Measurements from ENCODE around the gene SLCO1C1. TPM values are rescaled to one million over a fixed set of nuclear protein-coding genes. Genes with fewer than 3 reads are reported as not detected.

SLCO1C1 gene
- total and polyA plus RNA-seq, 2 donors (not counting 1 experiment from before 2014, with no cell fraction given): not detected

DNA sequence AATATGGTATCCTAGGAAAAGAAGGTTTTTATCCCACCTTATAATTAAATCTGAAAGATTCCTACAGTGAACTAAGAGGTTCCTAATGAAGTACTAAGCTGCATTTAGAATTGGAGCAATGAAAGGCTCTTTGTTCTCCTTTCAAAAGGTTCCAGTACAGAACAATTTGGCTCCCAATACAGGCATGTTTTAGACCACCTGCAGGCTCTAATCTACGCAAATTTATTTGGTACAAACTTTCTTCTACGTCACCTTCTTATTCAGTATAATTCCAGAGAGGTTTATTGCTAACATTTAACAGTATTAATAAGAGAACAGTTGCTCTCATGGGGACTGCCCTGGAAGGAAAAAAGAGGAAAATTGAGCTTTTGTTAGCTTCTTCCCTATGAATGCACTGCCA, 37.6 kb upstream of the SLCO1C1 start:
- Histone ChIP-seq H3K4me2 (replicated peaks; ENCODE audit: low read depth, low read length, poor library complexity, severe bottlenecking) (no peak overlapping the region), H3K4me3 (ENCODE audit: control extremely low read depth in 1 of 5, extremely low read depth in 1 of 5, insufficient read depth in 1 of 5, low read depth in 2 of 5, low read length in 4 of 5) (no peak overlapping the region), H2AFZ (ENCODE audit: insufficient read depth, low read depth, low read length, poor library complexity, severe bottlenecking) (no peak overlapping the region), H3K79me2 (ENCODE audit: control insufficient read depth, insufficient read depth, low read length) (no peaks in the 10 kb centered on the region), H3K9ac (ENCODE audit: low read length) (no peak overlapping the region), H4K20me1 (ENCODE audit: control insufficient read depth, insufficient read depth, low read length, poor library complexity, severe bottlenecking) (no peaks in the 10 kb centered on the region), H3K4me1 (ENCODE audit: control insufficient read depth in 2 of 2, insufficient read depth in 2 of 2, low read length in 2 of 2) (no peaks in the 10 kb centered on the region), H3K9me3 (ENCODE audit: control extremely low read depth in 1 of 3, control insufficient read depth in 2 of 3, insufficient read depth in 1 of 3, low read length in 2 of 3) (peaks cover 1 to 6% (median 6%) of the 10 kb centered on the region in 3 donors), H3K27me3 (replicated peaks in 1 of 4; ENCODE audit: control extremely low read depth in 1 of 4, control insufficient read depth in 3 of 4, insufficient read depth in 4 of 4, low read length in 3 of 4) (no peaks in the 10 kb centered on the region), H3K36me3 (replicated peaks in 1 of 2; ENCODE audit: control extremely low read depth in 1 of 2, control insufficient read depth in 1 of 2, extremely low read depth in 1 of 2, insufficient read depth in 2 of 2, low read length in 1 of 2) (no peaks in the 10 kb centered on the region), H3K27ac (ENCODE audit: low read length in 2 of 2) (no peak overlapping the region)
- no peak for TF ChIP-seq EZH2 (IDR thresholded peaks at IDR 0.05; ENCODE audit: borderline replicate concordance, insufficient read depth, low read depth, low read length, poor library complexity, severe bottlenecking)
- TF ChIP-seq, protein P1, sequence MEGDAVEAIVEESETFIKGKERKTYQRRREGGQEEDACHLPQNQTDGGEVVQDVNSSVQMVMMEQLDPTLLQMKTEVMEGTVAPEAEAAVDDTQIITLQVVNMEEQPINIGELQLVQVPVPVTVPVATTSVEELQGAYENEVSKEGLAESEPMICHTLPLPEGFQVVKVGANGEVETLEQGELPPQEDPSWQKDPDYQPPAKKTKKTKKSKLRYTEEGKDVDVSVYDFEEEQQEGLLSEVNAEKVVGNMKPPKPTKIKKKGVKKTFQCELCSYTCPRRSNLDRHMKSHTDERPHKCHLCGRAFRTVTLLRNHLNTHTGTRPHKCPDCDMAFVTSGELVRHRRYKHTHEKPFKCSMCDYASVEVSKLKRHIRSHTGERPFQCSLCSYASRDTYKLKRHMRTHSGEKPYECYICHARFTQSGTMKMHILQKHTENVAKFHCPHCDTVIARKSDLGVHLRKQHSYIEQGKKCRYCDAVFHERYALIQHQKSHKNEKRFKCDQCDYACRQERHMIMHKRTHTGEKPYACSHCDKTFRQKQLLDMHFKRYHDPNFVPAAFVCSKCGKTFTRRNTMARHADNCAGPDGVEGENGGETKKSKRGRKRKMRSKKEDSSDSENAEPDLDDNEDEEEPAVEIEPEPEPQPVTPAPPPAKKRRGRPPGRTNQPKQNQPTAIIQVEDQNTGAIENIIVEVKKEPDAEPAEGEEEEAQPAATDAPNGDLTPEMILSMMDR (IDR thresholded peaks at IDR 0.05): no peak
- no CpG with 5 or more reads among the region's 2 CpGs for WGBS (ENCODE audit: insufficient coverage)
- ChIA-PET CTCF (no interaction called here), POLR2A (no interaction called here)
- H3K4me1 Mint-ChIP-seq: no peaks in the 10 kb centered on the region
- H3K27me3 Mint-ChIP-seq: no peaks in the 10 kb centered on the region
- intact Hi-C loops (cut with micrococcal nuclease): no loop called here
- no peak for ATAC-seq (ENCODE audit: low read depth)
- no peak overlapping the region for H3K4me3 Mint-ChIP-seq
- H3K27ac Mint-ChIP-seq: no peak overlapping the region
- DNase-seq: no peak
- H3K9me3 Mint-ChIP-seq (ENCODE audit: insufficient read depth): no peaks in the 10 kb centered on the region

DNA sequence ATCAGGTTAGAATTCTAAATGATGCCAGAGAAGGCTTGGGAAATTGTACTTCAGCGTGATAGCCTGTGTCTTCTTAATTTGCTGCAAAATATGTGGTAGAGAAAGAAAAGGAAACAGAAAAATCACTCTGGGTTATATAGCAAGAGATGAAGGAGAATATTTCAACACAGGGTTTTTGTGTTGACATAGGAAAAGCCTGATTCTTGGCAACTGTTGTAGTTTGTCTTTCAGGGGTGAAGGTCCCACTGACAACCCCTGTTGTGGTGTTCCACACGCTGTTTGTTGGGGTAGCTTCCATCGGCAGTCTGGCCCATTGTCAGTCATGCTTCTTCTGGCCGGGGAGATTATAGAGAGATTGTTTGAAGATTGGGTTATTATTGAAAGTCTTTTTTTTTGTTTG, 13.8 kb upstream of the SLCO1C1 start:
- H3K27me3 ChIP-seq (replicated peaks in 1 of 4; ENCODE audit: control extremely low read depth in 1 of 4, control insufficient read depth in 3 of 4, insufficient read depth in 4 of 4, low read length in 3 of 4): no peaks in the 10 kb centered on the region
- Mint-ChIP-seq H3K4me1 (no peaks in the 10 kb centered on the region), H3K9me3 (ENCODE audit: insufficient read depth) (peaks cover 4% of the 10 kb centered on the region), H3K4me3 (no peak overlapping the region), H3K27ac (no peak overlapping the region), H3K27me3 (no peaks in the 10 kb centered on the region)
- no peak overlapping the region for H2AFZ ChIP-seq (ENCODE audit: insufficient read depth, low read depth, low read length, poor library complexity, severe bottlenecking)
- H3K4me1 ChIP-seq (ENCODE audit: control insufficient read depth in 2 of 2, insufficient read depth in 2 of 2, low read length in 2 of 2): no peaks in the 10 kb centered on the region
- peaks cover 0 to 5% (median 2%) of the 10 kb centered on the region in 3 donors for H3K9me3 ChIP-seq (ENCODE audit: control extremely low read depth in 1 of 3, control insufficient read depth in 2 of 3, insufficient read depth in 1 of 3, low read length in 2 of 3)
- intact Hi-C loops (cut with micrococcal nuclease): no loop called here
- DNase-seq: no peak
- POLR2A ChIA-PET: no interaction called here
- H3K4me2 ChIP-seq (replicated peaks; ENCODE audit: low read depth, low read length, poor library complexity, severe bottlenecking): no peak overlapping the region
- H3K27ac ChIP-seq (ENCODE audit: low read length in 2 of 2): no peak overlapping the region
- no peaks in the 10 kb centered on the region for H4K20me1 ChIP-seq (ENCODE audit: control insufficient read depth, insufficient read depth, low read length, poor library complexity, severe bottlenecking)
- no peaks in the 10 kb centered on the region for H3K79me2 ChIP-seq (ENCODE audit: control insufficient read depth, insufficient read depth, low read length)
- 81% methylated on average over 2 of the region's 4 CpGs for WGBS (ENCODE audit: insufficient coverage)
- no peak overlapping the region for H3K4me3 ChIP-seq (ENCODE audit: control extremely low read depth in 1 of 5, extremely low read depth in 1 of 5, insufficient read depth in 1 of 5, low read depth in 2 of 5, low read length in 4 of 5)
- TF ChIP-seq EZH2 (IDR thresholded peaks at IDR 0.05; ENCODE audit: borderline replicate concordance, insufficient read depth, low read depth, low read length, poor library complexity, severe bottlenecking): no peak
- TF ChIP-seq, protein P1 (IDR thresholded peaks at IDR 0.05): no peak
- no peak overlapping the region for H3K9ac ChIP-seq (ENCODE audit: low read length)
- H3K36me3 ChIP-seq (replicated peaks in 1 of 2; ENCODE audit: control extremely low read depth in 1 of 2, control insufficient read depth in 1 of 2, extremely low read depth in 1 of 2, insufficient read depth in 2 of 2, low read length in 1 of 2): no peaks in the 10 kb centered on the region
- no peak for ATAC-seq (ENCODE audit: low read depth)
- CTCF ChIA-PET: no interaction called here

Measured in B cell (primary cell).